Cortex of kidney (tissue), 1 donor: Measurements from ENCODE around the gene KDM2B.
"Not testable (repeated sequence)": the region's sequence is repeated elsewhere in the genome, so short reads cannot be mapped to it uniquely, and the experiment has no call there.

Experiments used
- DNase-seq: peaks from one replicate; lab custom pipeline; 2025; lab: John Stamatoyannopoulos, UW

The KDM2B gene

DNA sequence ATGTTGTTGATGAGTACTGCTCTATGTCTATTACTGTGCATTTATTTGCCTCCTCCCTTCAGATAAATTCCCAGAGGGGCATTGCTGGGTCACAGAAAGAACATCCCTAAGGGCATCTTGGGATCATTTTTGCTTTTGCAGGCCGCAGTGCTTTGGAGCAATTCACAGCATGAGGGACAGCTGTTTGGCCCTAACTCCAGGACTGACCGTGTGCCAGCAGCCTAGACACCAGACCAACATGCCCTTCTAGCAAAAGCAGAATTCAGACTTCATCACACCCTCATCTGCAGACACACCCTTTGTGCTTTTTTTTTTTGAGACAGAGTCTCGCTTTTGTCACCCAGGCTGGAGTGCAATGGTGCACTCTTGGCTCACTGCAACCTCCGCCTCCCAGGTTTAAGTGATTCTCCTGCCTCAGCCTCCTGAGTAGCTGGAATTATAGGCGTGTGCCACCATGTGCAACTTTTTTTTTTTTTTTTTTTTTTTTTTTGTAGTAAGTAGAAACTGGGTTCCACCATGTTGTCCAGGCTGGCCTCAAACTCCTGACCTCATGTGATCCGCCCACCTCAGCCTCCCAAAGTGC, 149.9 kb downstream of the KDM2B start:
- DNase-seq, result no peak

DNA sequence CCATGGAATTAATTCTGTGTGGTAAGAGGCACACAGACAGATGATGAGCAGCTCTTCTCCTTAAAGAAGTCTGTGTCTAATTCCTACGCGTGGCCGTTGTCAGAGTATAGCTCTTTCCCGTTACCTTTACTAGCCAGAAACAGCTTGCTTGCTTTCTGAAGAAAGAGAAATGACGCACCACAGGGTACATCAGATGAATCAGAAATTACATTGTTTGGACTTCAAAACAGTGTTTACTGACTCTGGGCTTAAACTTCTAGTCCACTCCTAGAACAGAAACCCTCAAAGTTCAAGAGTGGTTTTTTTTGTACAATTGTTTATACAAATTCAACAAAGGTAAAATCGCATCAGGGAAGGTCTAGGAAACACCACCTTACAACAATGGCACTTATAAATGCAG, 151.9 kb downstream of the KDM2B start:
- no peak for DNase-seq

DNA sequence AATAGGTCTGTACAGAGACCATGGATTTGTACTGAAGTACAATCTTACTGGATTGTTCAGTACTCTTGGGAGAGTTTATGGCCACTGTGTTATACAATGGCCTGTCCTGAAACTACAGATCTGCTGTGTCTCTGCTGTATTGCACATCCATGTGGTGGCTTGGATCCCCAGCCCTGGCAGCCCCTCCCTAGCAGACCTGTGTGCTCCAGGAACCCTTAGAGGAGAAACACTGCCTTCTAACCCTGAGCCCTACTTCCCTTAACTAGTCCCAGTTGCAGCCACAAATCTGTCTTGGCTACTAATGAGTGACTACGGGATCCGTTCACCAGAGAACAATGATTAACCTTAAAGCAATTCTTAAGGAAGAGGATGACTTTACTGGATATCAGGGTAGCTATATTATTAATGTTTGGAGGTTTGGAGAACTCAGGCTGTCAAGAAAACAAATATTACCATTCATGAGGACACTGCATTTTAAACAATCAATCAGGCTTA, 153.2 kb downstream of the KDM2B start:
- no peak for DNase-seq

DNA sequence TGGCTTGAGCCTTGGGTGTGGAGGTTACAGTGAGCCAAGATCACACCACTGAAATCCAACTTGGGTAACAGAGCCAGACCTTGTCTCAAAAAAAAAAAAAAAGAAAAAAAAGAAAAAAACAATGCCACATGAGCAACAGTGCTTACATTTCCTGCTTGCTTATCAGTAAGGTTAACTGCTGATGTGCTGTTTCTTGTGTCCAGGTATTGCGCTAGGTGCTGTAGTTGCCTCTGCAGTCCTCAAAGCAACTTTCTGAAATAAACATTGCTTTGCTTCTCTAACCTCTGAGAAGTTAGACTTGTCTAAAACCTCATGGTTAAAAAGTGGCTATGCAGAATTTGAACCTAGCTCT, 156.2 kb downstream of the KDM2B start:
- DNase-seq, result no peak

DNA sequence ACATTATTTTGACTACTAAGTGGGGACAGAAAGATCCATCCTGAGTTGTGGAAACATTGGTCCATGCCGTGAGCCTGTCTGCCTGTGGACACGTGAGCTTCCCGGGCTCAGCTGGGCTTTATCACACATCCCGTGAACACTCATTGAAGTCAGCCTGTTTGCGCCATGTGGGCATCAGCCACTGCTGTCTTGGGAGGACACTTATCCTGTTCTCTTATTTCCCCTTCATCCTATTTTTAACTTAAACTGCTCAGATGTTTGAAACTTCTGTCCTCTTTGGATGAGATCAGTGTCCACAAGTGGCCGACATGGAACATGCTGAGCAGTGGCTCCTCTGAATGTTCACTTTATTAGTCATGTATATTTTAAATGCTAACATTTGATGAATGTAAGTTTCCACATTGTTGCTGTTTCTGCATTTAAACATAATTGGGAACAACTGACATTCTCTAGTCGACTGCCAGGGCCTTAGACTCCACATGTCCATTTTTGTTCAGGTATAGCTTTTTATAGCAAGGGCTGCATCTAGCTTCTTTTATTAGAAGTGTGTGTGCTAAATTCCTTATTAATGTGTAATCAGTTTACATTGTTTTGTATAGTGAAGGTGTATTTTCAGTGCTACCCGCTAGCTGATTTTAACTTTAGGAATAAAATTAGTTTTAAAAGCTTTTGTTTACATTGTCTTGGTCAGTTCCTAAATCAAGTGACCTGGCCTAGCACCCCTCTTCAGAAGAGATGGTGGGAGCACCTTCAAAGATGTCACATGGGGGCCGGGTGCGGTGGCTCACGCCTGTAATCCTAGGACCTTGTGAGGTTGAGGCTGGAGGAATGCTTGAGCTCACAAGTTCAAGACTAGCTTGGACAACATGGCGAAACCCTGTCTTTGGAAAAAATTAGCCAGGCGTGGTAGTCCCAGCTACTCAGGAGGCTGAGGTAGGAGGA, 156.9 kb downstream of the KDM2B start:
- DNase-seq, result no peak

DNA sequence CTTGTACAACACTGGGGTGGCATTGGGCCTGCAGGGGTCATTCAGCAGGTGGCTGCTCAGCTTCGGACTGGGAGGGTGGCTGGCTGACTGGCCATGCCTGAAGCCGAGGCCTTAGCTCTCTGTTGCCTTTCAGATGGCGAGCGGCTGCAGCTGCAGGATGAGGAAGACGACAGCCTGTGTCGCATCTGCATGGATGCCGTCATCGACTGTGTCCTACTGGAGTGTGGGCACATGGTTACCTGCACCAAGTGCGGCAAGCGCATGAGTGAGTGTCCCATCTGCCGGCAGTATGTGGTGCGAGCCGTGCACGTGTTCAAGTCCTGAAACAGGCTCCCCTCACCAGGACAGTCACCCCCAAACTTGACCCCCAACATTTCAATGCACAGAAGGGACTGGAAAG, 157.6 kb downstream of the KDM2B start:
- DNase-seq, result no peak

DNA sequence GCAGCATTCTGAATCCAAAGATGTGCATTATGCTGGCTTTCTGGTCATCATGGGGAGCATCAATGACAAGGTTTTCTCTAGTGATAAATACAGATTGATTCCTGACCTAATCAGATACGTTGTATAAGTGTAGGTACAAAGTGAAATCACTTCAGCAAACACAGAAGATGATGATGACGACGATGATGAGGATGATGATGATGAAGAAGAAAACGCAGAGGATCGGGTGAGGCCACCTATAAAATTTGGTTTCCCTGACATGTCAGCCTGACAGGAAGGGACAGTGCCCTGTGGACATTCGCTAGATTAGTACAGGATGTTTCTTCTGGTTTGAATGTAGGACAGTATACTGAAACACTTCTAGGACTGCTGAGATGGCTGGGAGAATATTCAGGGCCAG, 160.7 kb downstream of the KDM2B start:
- DNase-seq, result no peak

DNA sequence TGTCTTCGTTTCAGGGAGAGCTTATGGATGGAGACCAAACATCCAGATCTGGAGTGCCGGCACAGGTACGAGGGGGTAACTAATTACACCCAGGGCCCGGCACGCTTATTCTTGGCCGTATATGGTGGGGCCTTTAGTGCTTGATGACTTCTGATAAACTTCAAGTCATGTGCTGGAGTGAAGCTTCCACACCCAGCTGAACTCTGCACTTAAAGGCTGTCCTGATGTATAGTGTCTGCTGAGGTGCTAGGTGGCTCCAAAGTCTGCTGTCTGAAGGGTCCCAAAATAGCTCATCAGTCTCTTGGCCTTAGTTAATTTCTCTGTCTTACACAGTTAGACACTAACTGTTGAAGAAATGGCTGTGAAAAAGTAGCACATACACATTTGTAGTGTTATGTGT, 163.0 kb downstream of the KDM2B start:
- DNase-seq, result no peak

DNA sequence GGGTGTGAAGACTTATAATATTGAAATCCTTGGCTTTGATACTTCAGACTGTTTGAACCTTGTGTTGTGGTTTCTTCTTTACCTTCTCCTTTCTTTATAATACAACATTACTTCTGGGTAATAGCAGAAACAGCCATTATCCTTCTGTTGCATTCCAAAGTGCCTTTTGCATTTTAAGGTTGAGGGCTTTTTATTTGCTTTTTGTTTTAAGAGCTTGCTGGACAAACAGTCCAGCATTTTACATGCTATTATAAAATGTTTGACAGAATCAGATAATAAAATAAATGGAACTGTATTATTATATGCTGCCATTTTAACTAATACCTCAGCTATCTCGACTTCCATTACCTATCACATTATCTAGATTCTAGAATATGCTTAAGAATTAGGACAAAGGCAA, 166.9 kb downstream of the KDM2B start:
- DNase-seq, result no peak

DNA sequence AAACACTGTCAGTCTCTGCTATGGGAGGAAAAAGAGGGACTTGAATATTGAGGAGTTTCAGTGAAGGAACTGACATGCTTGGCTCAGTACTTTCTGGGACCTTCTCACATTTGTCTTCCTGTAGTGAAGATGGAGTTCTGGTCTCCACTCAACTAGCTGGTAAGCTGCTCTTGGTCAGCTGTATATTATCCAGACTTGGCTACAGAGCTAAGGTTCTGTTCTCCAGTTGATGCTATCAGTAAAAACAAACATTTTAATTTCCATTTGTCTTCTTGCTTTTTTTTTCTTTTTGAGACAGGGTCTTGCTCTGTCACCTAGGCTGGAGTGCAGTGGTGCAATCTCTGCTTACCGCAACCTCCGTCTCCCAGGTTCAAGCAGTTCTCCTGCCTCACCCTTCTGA, 175.6 kb downstream of the KDM2B start:
- no peak for DNase-seq

DNA sequence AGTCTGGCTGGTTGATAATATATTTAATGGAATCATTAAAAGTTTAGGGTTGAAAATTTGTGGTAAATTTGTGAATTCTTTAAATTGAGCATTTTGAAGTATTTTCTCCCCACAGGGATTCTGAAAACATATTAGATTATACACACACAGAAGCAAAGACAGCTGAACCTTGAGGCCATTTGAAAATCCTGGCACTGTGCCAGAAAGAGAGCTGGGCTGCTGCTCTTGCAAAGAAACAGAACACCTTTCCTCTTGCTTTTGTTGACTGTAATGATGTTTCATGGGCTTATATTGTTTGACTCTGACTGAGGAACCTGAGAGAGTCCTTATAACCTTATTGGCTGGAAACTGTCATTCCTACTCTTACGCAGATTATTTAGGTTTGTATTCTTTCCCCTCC, 176.1 kb downstream of the KDM2B start:
- DNase-seq, result no peak

DNA sequence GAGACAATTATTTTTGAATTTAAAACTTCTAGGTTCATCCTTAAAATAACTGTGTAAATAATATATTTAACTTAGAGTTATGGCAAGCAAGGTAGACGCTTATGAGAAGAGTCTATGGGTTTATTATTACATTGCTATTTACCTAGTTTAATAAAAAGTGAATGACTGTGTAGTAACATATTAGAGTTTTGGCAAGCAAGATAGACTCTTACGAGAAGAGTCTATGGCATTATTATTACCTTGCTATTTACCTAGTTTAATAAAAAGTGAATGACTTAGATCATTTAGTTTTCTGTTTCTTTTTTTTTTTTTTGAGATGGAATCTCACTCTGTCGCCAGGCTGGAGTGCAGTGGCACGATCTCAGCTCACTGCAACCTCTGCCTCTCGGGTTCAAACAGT, 177.1 kb downstream of the KDM2B start:
- no peak for DNase-seq

DNA sequence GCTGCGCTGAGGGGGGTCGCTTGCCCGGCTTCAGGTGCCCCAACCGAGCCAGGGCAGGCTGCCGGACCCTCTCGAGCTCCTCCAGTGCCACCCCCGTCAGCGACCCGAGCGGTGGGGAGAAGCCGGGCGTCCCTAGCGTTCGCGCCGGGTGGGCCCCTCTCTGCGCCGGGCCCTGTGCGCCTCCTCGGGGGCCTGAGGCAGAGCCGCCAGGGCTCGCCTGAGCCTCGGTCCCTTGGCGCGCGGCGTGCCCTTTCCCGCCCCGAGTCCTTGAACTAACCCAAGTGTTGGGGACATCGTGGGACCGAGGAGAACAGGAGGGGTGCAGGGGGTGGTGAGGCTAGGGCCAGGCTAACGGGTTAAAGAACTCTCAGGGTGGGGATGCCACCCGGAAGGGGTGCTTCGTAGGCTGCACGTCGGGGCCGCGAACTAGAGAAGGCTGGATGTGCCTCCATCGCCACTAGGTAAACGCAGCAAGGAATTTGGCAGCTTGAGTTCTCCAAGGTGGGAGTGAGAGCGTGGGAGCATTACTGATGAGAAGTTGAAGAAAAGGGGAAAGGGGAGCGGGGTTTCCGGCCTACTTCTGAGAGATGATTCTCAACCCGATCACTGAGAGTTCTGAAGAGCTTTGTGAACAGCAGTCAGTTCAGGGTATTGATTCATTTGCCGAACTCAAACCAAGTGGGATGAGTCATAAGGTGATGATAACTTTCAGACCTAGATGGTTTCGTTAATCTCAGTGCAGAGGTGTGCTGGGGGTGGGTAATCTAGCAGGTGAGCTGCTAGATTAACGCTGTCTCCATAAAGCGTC, 180.3 kb downstream of the KDM2B start:
- DNase-seq, result no peak

DNA sequence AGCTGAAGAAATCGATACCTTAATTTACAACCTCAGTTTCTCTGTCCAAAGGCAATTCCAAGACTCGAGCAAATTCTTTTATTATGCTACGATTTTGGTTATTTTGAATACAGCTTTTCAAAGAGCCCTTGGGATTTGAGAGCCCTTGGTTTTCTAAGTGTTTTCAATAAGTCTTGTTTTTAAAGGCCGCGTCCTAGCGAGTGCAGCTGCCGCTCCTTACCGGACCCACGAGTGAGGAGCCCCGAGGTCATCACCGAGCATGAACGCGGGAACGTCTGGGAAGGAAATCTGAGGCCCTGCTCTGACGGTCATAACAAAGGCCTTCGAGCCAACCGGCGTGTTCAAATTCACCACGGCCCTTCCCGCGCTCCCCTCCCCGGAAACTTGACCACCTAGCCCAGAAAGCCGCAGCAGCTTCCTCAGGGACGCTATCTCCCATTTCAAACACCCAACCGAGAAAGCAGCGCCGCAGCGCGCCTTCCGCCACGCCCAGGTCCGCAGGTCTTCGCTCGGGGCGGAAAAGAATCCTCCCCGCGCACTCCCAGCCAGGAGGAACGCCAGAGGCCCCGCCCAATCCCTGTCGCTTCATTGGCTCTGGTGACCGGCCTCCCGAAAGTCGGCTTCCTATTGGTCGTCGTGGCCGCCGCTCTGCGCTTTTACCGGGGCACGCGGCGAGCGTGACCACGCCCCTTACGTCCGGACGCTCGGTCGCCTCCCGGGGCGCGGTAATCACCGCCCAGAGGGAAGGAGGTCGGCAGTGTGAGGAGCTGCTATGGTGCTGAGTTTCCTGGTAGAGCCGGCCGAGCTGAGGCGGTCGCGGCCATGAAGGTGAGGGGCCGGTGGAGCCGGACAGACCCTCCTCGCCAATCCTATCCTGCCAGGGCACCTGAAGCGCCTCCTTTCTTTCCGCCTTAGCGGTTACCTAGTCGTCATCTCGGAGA, 181.2 kb downstream of the KDM2B start, which contains the start of gene RNF34:
Gene RNF34, plus strand, starts transcription at position 728 of the 941 bp plus-strand sequence. Its CDS starts 95 bp downstream, at position 823.
- peak; percentile 78 for DNase-seq

DNA sequence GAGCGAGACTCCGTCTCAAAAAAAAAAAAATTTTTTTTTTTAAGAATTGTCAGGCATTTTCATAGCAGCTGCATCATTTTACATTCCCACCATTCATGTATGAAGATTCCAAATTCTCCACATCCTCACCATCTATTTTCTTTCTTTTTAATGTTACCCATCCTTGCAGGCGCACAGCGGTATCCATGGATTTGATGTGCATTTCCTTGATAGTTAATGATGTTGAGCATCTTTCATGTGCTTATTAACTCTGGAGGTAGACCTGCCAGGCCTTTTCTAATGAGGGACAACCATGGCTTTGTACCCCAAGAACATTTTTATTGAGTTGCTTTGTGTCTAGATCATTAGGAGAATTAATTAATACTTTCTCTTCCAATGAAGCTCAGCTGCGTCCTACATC, 182.5 kb downstream of the KDM2B start:
- DNase-seq, result no peak

DNA sequence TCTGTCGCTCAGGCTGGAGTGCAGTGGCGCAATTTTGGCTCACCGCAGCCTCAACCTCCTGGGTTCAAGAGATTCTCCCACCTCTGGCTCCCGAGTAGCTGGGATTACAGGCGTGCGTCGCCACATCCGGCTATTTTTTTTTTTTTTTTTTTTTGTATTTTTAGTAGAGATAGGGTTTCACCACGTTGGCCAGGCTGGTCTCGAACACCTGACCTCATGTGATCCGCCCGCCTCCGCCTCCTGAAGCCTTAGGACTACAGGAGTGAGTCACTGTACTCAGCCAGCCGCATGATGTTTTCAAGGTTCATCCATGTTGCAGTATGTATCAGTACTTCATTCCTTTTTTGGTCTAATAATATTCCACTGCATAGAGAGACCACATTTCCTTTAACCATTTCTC, 183.3 kb downstream of the KDM2B start:
- DNase-seq, result no peak

DNA sequence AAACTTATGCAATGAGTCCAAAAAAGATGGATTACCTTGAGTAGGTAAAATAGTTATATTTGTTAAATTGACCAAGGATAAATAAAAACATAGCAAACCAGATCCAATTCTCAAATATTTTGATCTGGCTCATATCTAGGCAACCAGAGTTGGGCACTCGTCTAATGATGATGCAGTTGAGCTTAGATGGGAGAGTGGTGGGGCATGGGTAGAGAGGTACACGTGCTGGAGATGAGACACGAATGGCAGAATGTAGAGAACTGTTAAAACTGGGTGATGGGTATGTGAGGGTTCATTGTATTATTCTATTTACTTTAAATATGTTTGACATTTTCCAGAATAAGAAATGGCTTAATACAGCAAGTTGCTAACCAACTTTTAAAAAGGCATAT, 188.5 kb downstream of the KDM2B start:
- DNase-seq, result no peak

DNA sequence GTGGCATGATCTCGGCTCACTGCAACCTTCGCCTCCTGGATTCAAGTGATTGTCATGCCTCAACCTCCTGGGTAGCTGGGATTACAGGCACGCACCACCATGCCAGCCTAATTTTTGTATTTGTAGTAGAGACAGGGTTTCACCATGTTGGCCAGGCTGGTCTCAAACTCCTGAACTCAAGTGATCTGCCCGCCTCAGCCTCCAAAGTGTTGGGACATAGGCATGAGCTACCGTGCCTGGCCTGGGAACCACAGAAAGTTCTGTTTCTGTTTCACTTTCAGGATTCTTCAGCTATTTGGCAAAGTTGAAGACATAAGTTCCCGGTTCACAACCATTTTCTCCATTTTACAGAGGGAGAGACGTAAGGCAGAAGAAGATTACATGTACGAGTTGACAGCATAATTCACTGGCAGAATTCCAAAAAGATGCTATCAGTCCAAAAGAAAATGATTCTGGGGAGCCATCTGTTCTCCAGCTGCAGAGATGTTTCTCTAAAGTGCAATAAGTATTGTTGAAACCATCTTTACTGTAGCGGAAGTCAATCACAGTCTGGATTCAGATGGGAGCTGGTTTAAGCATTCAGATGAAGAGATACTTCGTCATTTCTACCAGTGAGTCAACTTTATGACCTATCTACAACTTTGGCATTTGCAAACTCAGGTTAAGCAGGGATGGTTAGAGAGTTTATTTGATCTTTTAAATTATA, 189.1 kb downstream of the KDM2B start:
- no peak for DNase-seq

DNA sequence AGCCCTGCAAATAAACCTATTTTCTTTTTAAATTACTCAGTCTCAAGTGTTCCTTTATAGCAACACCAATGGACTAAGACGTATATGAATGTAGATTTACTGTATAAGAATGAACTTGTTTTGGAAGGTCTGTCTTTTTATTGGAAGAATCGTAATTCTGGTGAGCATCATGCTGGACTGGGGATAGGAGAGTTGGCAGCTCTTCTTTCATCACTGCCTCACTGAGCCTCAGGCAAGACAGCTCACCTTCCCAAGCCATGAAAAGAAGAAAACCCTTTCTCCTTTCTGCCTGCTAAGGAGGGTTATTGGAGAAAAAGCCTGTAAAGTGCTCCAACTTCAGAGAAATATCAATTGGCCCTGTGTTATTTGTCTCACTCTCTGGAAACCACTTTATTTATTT, 190.0 kb downstream of the KDM2B start:
- no peak for DNase-seq

DNA sequence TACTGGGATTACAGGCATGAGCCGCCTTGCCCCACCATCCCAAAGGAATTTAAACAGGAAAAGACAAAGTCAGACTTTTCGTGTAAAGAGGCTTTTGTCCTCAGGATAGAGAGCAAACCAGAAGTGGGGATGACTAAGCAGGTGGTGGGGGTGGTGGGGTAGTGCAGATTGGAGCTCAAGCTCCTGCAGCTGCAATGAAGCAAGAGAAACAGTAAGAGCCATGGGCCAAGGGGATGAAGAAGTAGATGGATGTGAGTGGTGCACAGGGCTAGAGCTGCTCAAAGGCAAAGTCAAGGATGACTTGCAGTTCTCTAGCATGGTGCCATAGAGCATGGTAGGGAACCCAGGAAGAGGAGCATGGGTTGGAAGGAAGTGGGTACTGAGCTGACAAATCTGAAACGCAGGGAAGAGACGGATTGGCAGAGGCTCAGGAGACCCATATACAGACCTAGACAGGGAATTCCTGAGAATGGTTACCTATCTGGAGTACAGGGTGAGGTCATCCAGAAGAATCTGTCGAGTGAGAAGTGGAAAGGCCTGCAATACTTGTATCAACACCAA, 192.3 kb downstream of the KDM2B start:
- no peak for DNase-seq

DNA sequence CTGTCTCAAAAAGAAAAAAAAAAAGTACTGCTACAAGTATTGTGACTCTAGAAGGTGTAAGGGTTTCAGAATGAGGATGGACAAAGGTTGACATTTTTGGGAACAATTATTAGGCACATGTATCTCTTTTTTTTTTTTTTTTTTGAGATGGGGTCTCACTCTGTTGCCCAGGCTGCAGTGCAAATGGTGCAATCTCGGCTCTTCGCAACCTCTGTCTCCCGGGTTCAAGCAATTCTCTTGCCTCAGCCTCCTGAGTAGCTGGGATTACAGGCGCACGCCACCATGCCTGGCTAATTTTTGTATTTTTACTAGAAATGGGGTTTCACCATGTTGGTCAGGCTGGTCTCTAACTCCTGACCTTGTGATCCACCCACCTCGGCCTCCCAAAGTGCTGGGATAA, 195.9 kb downstream of the KDM2B start:
- not testable (repeated sequence) for DNase-seq
